Left renal pelvis (tissue), 4 donors: ENCODE results near the gene PPP3R1. TPM values are rescaled to one million over a fixed set of nuclear protein-coding genes. Genes with fewer than 3 reads are reported as not detected.

ENCODE experiments used
- DNase-seq, 4 donors: peaks; one replicate each; pipeline ENCODE4 v3.0.0-alpha.2; 2013; ENCODE audit warnings: low read depth in 4 of 4, low spot score in 3 of 4
- polyA plus RNA-seq, 4 donors: library from polyadenylated mRNA; unstranded; fragments of 120-200 nt; gene quantifications; one replicate each; pipeline ENCODE4 v1.2.1, GENCODE V29; 2013; ENCODE audit not compliant: insufficient read length in 4 of 4

PPP3R1 gene
- polyA plus RNA-seq, 4 donors, result 55.7 to 76.1 (median 71.3) TPM

- DNase-seq, result no peak
These were observed 11.3 kb upstream of the PPP3R1 start for GRCh38 chr2:68263632-68264031.

- DNase-seq, result no peak
These were observed 6.5 kb upstream of the PPP3R1 start for GRCh38 chr2:68258851-68259250.

DNA sequence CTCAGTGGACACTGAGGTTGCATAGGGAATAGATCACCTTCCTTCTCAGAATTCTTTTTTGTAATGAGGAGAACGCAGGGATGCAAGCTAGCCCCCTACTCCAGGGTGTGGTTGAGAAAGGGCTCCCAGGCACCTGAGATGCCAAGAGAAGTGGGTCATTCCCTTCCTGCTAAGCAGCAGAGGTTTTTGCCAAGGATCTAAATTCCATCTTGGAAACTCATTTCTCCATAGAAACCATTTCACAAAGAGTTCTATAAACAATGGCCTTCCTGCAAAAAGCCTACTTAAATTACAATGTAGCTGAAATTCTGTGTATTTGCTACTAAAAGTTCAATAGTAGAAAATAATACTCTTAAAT, 3.7 kb upstream of the PPP3R1 start:
- DNase-seq, result no peak

DNA sequence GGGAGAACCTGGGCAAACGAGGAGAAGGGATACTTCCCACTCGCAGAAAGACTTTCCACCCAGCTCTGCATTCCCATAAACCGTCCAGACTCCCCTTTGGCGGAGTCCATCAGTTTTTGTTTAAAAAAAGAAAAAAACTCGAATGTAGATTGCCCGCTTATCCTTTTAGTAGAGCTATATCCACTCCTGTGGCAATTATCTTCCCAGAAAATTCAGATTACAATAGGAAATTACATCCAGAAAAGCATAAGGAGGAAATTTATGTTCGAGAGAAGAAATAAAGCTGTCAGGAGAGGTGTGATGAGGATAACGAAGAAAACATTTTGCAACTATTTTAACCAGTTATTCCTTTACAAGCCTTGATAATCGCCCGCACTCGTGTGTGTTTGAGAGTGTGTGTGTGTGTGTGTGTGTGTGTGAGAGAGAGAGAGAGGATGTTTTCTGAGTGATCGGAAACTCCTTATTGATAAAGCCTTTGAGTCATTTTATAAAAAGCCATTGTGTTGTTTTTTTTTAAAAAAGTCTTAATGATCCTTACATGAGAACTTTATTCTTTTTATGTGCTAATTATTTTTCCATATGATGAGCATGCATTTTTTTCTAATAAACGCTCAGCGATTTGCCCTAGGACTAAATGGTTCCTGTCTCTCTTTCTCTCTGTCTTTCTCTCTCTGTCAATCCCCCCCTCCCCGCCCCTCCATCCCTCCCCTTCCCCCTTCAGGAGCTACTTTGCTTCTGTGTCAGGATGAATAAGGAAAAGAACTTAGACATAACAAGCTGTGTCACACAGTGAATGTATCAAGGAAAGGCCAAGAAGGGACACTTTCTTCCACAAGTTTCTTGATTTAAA, 1.1 kb upstream of the PPP3R1 start:
- no peak for DNase-seq

DNA sequence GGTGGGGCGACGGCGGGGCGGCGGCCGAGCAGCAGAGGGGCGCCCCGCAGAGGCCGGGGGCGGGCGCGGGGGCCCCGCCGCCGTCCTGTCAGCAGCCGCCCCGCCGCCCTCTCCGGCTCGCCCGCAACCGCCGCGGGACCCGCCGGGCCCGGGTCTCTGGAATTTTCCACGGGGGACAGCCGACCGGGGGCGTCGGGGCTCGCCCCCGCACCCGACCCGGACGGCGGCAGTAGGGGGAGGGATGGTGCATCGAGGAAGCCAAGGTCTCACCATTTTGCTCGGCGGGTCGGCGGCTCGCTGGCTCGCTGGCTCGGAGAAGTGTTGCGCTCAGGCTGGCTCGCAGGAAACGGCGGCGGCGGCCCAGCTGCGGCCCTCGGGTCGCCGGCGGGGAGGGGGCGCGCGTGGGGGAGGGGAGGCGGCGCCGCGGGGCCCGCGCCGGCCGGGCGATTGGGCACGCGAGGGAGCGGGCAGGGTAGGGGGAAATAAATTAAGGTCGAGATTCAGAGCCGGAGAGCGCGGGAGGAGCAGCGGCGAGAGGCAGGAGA, 405 bp downstream of the PPP3R1 start:
- no peak for DNase-seq

DNA sequence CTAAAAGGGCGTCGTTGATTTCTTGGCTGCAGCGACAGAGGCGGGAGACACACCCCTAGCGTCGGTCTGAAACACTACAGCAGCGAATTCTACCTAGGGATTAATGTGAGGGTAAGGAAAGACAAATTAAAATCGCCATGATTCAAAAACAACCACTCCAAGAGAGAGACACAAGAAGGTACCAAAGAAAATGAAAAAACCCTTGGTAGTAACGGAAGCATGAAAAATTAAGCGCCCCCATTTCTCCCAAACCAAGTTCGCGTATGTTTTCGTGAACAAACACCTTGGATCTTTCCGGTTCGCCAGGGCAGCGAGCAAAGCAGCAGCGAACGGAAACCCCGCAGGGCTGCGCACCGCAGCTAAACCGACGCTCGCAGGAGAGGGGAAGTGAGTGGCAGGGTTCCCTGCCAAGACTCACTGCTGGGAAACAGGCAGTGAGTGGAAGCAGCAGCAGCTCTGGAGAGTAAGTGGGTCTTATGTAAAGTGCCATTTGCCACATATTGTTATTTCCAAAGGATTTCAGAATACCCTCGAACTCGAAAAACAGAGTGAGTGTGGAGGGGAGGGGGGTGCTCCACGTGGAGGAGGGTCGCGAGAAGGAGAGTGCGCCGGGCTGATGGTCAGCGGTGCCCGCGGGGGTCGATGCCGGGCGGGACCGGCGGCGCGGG, 1.0 kb downstream of the PPP3R1 start:
- peak; percentile 59 to 66 (median 64) for DNase-seq

DNA sequence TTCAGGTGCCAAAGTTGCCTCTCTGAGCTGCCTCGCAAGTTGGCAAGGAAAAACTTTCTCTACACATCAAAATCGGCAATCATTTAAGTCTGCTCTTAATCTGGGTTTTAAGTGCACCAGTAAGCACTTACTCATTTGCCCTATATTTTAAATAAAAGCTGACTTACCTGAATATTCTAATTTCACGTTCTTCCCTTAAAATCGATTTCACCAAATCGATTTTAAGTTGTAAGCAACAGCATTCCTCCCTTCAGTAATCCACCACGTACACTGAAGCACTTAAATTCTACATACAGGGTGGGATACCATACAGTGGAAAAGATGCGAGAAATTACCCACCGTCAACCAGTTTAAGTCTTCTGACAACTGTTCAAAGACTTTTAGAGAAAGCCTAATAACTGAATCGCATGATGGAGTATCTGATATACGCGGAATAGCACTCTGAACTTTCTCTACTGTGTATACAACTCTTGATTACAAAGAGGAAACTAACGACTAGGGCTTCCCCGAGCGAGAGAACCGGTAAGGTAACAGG, 1.6 kb downstream of the PPP3R1 start:
- DNase-seq, result no peak

- DNase-seq, result no peak
These were observed 2.1 kb downstream of the PPP3R1 start for GRCh38 chr2:68250196-68250595.

- no peak for DNase-seq
These were observed 3.5 kb downstream of the PPP3R1 start for GRCh38 chr2:68248806-68249205.

DNA sequence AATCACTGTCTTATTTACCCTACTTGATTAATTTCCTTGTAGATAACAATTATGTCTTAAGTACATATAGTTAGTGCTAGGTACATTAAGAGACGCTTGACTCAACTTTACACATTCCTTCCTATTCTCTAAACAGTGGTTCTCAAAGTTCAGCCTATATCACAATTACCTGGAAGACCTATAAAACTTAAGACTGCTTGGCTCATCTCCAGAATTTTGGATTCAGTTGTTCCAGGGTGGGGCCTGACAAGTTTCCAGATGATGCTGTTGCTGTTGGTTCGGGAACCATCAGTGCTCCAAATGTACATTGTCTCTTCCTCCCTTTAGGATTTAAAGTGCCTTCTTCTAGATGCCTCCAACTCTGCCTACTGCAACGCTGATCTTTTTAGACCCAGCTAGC, 4.0 kb downstream of the PPP3R1 start:
- no peak for DNase-seq

GRCh38 chr2:68246396-68246795, 5.9 kb downstream of the PPP3R1 start:
- no peak for DNase-seq

DNA sequence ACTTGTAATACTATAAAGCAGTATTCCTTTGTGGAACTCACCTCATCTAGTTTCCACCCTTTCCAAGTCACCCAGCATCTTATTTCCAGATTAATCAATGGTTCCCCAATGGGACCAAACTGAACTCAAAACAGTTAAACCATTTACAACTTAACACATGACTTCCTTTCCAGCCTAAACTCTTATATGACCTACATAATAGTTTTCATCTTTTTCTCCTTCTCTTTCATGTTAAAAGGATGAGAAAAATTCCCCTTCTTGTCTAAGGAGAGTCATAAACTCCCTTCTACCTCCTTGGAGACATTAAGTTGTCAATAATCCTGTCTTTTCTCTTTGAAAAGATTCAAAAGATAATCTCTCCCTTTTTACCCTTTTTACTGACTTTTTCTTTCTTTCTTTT, 6.7 kb downstream of the PPP3R1 start:
- no peak for DNase-seq

- no peak for DNase-seq
These were observed 7.3 kb downstream of the PPP3R1 start for GRCh38 chr2:68245066-68245465.

- no peak for DNase-seq
These were observed 7.9 kb downstream of the PPP3R1 start for GRCh38 chr2:68244456-68244855.

DNA sequence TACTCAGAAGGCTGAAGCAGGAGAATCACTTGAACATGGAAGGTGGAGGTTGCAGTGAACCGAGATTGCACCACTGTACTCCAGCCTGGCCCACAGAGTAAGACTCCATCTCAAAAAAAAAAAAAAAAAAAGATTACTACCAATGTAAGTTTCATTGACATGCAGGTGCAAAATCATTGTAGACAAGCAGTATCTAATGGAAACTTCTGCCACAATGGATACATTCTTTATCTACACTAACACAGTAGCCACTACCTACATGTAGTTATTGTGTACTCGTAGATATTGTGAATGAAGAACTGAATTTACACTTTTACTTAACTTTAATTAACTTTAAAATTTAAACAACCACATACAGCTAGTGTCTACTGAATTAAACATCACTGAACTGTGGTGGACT, 10.6 kb downstream of the PPP3R1 start:
- DNase-seq, result no peak

DNA sequence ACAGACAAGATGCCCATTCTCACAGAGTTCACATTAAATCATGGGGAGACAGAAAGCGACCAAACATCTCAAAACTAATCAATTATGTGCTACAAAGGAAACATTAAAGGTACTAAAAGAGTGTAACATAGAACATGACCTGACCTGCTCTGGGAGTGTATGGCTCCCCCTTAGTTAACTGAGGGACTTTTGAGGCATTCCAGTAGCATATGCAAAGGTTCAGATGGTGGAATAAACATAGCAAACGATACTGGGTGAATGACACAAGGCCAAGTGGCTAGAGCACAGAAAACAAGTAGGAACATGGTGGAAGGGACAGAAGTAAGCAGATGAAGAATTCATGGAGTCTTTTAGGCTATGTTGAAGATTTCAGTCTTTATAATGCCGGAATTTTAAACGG, 11.9 kb downstream of the PPP3R1 start:
- DNase-seq, result no peak

GRCh38 chr2:68238955-68239822, 13.1 kb downstream of the PPP3R1 start:
- DNase-seq, result no peak

GRCh38 chr2:68237976-68238580, 14.3 kb downstream of the PPP3R1 start:
- no peak for DNase-seq

DNA sequence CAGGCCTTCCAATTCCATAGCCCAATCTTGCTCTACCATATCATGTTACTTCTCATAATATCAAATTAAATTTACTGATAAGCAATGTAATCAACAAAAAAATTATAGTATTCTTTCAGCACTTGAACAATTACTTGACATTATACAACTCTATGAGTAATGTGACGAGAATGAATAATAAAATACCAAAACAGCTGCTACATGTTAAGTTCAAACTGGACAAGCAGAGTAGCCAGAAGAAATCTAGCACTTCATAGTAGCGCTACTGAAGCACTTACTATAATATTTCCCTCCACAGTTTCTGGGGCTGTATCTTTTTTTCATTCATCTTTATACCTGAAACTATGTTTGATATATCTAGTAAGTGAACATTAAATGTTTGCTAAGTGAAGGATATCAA, 14.9 kb downstream of the PPP3R1 start:
- no peak for DNase-seq

DNA sequence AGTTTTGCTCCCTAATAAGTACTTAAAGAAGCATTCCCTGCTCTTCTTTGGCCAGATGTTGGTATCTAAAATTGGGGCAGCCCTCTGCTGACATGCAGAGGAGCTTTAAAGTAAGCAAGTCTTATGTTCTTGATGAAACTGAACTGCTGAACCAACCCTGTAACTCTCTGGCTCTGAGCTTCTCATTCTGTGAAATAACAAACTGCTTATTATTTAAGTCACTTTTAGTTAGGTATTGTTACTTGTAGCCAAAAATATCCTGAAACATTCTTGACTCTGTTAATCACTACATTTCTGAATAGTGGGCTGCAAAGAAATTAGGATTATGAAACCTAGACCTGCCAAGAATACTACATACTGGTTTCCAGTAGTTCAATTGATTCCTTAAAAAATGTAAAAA, 15.5 kb downstream of the PPP3R1 start:
- no peak for DNase-seq
